NOMO-1 (cell line): Measurements from ENCODE around the gene GLRX2.

Source experiments
- DNase-seq, 2 experiments: peaks; one replicate each; lab custom pipeline; 2025; ENCODE audit not compliant: unreplicated experiment in 2 of 2; lab: John Stamatoyannopoulos, UW

The GLRX2 gene

DNA sequence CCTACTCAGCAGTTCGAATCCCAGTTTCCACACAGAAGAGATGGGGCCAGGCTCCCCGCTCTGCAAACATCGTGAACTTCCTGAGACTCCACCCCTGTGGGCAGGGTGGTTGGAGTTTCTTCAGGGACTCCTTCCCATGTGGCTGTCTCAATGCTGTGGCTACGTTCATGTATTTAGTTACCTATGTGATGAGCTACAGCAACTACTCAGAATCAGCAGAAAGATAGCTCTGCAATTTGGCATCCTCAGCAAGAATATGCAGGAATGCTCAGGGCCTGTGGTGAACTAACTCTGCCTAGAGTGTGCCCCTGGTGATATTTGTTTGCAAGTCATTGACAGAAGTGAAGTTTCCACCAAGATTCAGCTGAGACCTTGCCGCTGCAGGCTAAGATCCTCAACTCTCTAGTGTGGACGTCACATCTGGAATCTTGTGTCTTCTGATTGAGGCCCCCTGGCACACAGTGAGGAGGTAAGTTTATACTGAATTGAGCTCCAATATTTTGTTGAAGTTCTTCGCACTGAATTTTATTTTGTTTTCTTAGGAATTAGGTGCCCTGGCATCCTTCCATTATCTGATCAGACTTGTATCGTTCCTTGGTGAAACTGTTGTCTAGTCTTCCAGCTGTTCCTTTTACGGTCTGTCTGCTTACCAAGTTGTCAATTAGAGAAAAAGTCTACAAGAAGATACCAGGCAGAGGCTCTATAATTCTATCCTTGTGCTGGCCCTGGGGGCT, 8.2 kb upstream of the GLRX2 start:
- no peak for DNase-seq

DNA sequence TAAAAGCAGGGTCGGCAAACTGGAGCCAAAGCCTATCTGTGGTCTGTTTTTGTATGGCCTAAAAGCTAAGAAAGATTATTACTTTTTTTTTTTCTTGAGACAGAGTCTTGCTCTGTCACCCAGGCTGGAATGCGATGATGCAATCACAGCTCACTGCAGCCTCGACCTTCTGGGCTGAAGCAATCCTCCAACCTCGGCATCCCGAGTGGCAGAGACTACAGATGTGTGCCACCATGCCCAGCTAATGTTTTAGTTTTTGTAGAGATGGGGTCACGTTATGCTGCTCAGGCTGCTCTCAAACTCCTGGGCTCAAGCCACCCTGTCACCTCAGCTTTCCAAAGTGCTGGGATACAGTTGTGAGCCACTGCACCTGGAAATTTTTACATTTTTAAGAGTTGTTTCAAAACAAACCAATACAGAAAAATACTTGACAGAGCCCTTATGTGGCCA, 6.5 kb upstream of the GLRX2 start:
- DNase-seq = peak in 1 of 2 experiments; percentile 28

DNA sequence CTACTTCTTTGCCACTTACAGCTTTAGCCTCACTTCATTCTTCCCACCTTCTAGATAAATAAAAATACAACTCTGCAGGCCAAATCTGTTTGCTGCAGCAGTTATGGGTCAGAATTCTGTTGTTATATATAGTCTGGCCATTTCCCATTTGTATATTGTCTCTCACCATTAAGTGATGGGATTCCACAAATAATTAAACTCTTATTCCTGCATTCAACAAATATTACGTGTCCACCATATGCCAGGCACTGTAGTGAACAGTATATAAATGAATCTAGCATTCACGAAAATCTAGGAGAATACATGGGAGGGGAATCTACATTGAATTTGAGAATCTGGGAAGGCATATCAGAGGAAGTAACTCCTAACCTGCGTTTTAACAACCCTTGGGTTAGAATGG, 5.7 kb upstream of the GLRX2 start:
- DNase-seq = no peak

DNA sequence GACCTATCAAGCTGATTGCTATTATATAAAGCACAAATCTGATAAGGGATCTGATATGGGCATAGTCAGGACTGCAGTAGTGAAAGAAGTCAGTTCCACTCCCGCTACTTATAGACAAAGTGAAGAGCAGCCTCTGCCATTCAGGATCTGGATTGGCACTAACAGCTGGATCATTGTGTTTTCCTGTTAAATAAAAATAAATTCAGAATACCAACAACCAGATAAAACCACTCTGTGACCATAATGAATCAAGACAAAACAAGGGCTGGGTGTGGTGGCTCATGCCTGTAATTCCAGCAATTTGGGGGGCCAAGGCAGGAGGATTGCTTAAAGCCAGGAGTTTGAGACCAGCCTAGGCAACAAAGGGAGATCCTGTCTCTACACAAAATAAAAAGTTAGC, 5.0 kb upstream of the GLRX2 start:
- no peak for DNase-seq

DNA sequence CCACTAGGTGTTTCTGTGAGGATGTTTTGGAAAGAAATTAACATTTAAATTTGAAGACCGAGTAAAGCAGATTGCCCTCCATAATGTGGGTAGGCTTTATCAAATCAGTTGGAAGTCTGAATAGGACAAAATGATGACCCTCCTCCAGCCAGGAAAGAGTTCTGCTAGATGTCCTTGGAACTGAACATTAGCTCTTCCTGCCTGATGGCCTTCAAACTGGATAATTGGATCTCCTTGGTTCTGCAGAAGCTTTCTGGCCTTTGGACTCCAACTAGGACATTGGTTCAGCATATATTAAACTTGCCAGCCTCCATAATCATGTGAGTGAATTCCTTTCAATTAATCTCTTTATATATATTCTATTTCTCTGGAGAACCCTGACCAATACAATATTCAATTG, 4.4 kb upstream of the GLRX2 start:
- DNase-seq = no peak

DNA sequence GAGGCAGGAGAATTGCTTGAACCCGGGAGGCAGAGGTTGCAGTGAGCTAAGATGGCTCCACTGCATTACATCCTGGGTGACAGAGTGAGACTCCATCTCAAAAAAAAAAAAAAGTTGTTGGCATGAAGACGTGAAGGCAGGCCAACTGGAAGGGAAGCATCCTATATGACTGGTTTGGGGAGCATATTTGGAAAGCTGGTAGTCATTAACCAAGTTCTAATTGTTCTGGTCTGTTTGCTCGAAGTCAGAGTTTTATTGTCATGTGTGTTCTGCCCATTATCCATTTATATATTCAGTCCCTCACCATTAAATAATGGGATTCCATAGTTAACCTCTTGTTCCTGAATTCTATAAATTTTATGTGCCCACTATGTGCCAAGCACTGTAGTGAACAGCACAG, 3.3 kb upstream of the GLRX2 start:
- no peak for DNase-seq

DNA sequence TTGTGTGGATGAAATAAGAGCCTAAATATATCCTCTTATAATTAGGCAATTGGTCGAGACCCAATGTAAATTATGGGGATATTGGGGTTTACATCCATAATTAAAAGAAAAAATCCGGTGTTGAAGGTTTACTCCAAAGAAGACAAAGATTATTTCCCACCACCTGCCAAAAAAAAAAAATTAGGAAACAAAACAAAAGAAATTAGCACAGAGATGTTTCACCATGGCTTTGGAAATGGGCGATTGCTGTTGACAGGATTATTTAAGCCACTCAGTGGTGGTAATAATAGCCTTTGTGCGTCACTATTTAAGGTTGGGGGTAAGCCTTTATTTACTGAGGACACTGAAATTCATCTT, 585 bp upstream of the GLRX2 start:
- no peak for DNase-seq

DNA sequence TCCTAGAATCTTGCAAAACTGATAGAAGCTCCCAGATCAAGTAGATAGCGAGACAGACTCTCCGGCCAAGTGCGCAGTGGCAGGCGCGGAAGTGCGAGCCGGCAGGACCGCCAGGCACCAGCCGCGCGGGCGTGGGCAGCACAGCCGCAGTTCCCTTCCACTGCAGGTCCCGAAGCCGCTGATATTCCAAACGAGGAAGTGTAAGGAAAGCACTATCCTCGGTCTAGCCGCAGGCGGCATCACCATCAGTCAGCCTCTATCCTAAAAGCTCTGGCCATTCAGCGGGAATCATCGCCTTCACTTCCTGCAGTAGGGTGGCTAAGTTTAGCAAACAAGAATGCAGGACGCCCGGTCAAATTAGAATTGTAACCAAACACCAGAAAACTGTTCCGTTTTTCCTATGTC, 710 bp downstream of the GLRX2 start:
- peak in 1 of 2 experiments; percentile 8 for DNase-seq

DNA sequence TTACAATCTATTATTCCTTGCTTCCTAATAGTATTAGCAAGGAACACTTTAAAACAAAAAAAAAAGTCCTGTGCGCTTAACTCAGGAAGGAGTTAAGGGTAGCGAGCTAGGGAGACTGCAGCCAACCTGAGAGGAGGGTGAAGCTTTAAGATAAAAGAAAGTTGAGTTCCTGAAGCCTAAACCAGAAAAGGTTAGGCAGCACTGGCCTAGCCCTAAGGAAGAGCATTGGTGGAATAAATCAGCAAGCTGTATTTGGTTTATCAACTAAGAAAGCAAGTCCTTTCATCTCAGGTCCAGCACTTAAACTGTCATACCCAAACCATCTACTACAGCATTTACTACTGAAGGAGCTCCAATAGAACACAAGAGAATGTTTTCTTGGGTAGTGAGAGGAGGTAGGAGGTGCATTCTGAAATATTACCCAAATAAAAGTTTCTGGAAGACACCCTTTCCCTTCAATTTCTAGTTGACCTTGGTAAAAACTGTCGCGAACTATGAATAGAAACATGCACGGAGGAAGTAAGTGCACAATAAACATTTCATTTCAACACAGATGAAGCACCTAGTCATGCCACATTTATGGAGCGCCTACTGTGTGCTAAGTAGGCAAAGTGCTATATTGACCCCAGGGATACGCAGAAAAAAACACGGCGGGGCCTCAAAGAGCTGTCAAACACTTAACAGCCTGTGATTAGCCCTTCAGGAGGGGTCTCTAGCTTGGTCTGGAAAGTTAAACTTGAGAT, 1.3 kb downstream of the GLRX2 start:
- no peak for DNase-seq

DNA sequence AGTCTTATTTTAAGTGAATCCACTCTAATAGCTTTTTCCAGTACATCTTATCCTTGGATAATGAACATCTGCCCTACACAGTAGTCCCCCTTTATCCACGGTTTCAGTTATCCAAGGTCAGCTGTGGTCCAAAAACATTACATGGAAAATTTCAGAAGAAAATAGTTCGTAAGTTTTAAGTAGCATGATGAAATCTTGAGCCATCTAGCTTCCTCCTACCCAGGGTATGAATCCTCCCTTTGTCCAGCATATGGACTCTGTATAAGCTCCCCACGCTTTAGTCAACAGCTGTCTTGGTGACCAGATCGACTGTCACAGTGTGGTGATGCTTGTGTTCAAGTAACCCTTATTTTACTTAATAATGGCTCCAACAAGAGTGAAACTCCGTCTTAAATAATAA, 2.6 kb downstream of the GLRX2 start:
- no peak for DNase-seq

DNA sequence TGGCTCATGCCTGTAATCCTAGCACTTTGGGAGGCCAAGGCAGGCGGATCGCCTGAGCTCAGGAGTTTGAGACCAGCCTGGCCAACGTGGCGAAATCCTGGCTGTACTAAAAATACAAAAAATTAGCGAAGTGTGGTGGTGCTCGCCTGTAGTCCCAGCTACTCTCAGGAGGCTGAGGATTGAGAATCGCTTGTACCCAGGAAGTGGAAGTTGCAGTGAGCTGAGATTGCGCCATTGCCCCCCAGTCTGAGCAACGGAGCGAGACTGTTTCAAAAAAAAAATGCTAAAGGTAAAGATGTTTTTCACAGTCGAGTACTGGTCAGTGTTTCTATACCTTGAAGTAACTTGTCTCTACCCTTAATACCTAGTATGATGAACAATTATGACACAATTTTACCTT, 11.1 kb downstream of the GLRX2 start:
- no peak for DNase-seq

DNA sequence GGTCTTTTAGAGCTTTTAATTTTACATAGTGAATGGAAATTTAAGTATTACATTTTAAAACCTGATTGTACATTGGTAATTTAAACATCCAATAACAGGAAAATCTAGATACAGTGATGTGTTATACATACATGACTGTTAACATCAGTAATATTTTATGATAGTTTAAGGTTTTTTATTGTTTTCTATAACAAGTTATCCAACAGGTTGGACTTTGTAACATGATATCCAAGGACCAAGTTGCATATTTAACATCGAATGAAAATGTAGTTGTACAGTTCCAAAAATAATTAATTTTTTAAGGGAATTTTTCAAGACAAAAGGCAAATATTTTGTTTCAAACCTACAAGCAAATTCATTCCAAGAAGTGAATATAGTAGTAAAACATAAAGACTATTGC, 14.3 kb downstream of the GLRX2 start:
- no peak for DNase-seq

DNA sequence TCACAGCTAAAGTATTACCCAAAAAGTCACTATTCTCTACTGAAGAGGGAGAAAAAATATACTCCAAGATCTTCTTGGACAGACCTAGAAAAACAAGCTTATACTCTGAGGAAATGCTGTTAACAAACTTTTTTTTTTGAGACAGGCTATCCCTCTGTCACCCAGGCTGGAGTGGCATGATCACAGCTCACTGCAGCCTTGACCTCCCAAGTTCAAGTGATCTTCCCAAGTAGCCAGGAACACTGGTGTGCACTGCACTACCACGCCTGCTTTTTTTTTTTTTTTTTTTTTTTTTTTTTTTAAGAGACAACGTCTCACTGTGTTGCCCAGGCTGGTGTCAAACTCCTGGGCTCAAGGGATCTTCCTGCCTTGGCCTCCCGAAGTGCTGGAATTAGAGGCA, 17.3 kb downstream of the GLRX2 start:
- no peak for DNase-seq

DNA sequence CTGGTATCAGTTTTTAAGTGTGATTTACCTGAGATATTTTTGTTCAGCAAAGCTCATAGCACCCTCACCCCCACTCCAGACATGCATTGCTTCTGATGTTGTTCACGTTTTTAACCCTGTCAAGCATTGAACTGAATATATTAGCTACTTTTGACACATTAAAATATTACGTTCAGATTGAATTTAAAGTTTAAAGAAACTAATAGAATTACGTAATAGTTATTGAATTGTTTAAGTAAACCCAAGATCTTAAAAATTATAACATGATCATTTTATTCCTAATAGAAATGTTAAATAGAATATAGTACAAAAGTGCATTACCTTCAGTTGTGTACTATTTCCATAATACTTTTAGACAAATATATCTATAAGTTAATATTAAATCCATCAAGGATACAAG, 18.9 kb downstream of the GLRX2 start:
- DNase-seq = no peak

DNA sequence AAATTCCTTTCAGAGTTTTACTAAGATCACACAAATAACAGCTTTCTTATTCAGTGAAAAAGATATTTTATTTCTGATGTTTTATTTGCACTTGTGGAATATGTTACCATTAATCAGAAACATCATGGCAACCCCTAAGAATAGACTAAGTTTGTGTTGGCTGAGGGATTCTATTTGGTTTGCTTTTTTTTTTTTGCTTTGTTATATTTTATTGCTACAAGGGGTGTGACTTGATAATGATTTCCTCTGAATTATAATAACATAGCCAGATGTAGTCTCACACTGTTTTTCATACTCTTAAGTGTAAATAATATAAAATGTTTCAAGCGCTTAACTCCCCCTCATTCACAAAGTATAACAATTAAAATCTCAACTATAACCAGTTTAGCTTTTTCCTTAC, 20.0 kb downstream of the GLRX2 start:
- DNase-seq = no peak

DNA sequence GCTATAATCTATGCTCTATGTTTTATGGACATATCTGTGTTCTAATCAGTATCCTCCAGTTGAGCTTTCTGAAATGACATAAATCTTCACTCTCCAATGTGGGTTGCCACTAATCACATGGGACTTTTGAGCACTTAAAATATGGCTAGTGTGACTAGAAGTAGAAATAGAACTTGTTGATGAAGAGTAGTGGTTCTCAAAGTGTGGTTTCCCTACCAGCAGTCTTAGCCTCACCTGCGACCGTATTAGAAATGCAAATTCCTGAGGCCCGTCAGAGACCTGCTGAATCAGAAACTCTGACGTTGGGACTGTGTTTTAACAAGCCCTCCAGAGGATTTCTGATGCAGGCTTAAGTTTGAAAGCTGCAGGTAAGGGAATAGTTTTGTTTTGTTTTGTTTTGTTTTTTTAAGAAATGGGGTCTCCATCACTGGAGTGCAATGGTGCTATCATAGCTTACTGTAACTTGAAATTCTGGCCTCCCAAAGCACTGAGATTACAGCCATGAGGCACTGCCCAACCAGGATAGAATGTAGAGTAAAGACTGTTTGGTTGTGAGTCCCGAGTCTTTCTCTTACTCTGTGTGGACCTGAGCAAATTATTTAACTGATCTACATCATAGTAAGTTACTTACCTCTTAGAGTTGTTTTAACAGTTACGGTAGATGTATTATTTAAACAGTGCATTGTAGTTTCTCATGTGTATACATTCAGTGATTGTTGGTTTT, 21.7 kb downstream of the GLRX2 start:
- no peak for DNase-seq

DNA sequence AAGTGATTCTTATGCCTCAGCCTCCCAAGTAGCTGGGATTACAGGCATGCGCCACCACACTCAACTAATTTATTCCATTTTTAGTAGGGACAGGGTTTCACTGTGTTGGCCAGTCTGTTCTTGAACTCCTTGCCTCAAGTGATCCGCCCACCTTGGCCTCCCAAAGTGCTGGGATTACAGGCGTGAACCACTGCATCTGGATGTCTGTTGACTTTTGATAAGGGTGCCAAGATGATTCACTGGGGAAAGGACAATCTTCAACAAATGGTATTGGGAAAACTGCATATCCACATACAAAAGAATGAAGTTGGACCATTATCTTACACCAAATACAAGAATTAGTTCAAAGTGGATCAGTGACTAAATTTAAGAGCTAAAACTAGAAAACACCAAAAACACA, 26.0 kb downstream of the GLRX2 start:
- DNase-seq = no peak

DNA sequence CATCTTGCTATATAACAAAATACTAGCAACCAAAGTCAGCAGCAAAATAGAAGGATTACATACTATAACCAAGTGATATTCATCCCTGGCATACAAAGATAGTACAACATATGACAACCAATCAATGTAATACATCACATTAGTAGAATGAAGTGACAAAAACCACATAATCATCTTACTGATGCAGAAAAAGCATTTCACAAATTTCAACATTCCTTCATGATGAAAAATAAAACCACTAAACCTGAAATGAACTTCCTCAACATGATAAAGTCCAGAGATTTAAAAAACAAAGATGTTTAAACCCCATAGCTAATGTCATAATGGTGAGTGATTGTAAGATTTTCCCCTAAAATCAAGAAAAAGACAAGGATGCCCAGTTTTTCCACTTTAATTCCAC, 27.2 kb downstream of the GLRX2 start:
- DNase-seq = no peak

DNA sequence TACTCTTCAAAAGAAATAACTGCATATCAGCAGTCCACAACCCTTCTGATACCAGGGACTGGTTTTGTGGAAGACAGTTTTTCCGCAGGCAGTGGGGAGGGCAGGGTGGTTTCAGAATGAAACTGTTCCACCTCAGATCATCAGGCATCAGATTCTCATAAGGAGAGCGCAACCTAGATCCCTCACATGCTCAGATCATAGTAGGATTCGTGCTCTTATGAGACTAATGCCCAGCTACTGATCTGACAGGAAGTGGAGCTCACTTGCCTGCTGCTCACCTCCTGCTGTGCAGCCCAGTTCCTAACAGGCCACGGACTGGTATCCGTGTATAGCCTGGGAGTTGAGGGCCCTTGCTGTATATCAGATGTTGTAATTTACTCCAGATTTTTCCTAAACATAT, 34.3 kb downstream of the GLRX2 start:
- no peak for DNase-seq

DNA sequence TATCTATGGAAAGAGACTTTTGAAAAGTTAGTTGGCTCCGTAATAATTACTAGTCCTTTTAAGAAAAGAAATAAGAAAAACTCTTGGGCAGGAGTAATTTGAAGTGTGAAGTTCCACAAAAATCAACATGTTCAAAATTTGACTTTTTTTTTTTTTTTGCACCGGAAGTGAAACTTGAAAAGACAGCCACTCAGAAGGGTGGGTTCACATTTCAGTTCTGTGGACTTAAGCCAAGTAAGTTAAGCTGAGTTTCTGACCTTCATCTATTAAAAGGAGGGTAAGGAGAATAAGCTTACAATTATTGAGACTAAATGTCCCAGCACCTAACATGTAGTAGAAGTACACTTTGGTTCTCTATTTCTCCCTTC, 34.8 kb downstream of the GLRX2 start:
- DNase-seq = peak in 1 of 2 experiments; percentile 13

DNA sequence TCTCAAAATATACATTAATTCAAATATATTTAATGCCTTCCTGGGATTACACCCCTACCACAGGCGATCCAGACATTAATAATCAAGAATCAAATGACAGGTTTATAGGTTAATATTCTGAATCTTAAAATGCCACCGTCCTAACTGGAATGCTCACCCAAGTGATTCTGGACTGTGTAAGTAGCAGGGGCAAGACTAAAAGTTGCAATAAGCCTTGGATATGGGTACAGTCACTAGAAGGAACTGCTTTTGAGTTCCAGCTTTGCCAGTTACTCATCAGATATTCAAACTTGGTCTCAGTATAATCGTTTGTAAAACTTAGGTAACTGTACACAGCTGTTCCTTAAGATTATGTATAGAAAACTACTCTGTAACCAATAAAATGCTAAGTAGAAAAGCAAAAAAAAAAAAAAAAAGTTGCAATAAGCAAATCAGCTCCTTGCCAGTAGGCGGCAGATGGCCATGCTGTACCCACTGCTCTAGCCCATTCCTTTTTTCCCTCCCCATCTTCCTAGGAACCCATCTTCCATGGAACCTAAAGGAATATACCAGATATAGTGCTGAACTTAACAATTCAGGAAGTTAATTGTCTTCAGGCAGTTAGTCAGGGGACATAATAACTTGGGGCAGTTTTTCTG, 35.3 kb downstream of the GLRX2 start:
- DNase-seq = no peak
